Activated T-cell treated with anti-CD3 and anti-CD28 coated beads, Interleukin-2, amount 50 U/mL, for 24 hours (primary cell): ENCODE results near the gene DNAJC10.
"Not testable (repeated sequence)": the region's sequence is repeated elsewhere in the genome, so short reads cannot be mapped to it uniquely, and the experiment has no call there.

Experiments used
- DNase-seq: peaks from one replicate; pipeline ENCODE4 v3.0.0-alpha.2; 2020
- H3K27ac Mint-ChIP-seq: 2 replicates; pipeline ENCODE4 v1.8.0; 2020; ENCODE audit warnings: mild to moderate bottlenecking, mixed read lengths
- H3K27me3 Mint-ChIP-seq: 2 replicates; pipeline ENCODE4 v1.8.0; 2020; ENCODE audit warnings: mixed read lengths
- H3K36me3 Mint-ChIP-seq: 2 replicates; pipeline ENCODE4 v1.8.0; 2020; ENCODE audit warnings: low read depth, mixed read lengths
- H3K4me1 Mint-ChIP-seq: 2 replicates; pipeline ENCODE4 v1.8.0; 2020; ENCODE audit warnings: low read depth, mixed read lengths
- H3K4me3 Mint-ChIP-seq: 2 replicates; pipeline ENCODE4 v1.8.0; 2020; ENCODE audit warnings: mild to moderate bottlenecking, moderate library complexity, mixed read lengths
- H3K9me3 Mint-ChIP-seq: 2 replicates; pipeline ENCODE4 v1.8.0; 2020; ENCODE audit warnings: mixed read lengths

The DNAJC10 gene

GRCh38 chr2:182715121-182715891 lies 751 bp upstream of the DNAJC10 start:
- Mint-ChIP-seq H3K4me3 (no peak overlapping the region), H3K27ac (no peak overlapping the region), H3K36me3 (peaks cover 16% of the 10 kb centered on the region), H3K27me3 (peaks cover 11% of the 10 kb centered on the region), H3K4me1 (peaks cover 4% of the 10 kb centered on the region), H3K9me3 (no peaks in the 10 kb centered on the region)
- DNase-seq = no peak

GRCh38 chr2:182716650-182716979 lies 558 bp downstream of the DNAJC10 start:
- H3K4me1 Mint-ChIP-seq = peaks cover 4% of the 10 kb centered on the region
- peaks cover 3% of the 10 kb centered on the region for H3K27me3 Mint-ChIP-seq
- H3K27ac Mint-ChIP-seq = no peak overlapping the region
- no peak overlapping the region for H3K4me3 Mint-ChIP-seq
- no peaks in the 10 kb centered on the region for H3K9me3 Mint-ChIP-seq
- DNase-seq = no peak
- H3K36me3 Mint-ChIP-seq = peaks cover 24% of the 10 kb centered on the region

- peaks cover 27% of the 10 kb centered on the region for H3K36me3 Mint-ChIP-seq
- no peak overlapping the region for H3K27ac Mint-ChIP-seq
- H3K4me3 Mint-ChIP-seq = no peak overlapping the region
- no peaks in the 10 kb centered on the region for H3K27me3 Mint-ChIP-seq
- H3K4me1 Mint-ChIP-seq = peaks cover 4% of the 10 kb centered on the region
- H3K9me3 Mint-ChIP-seq = no peaks in the 10 kb centered on the region
- no peak for DNase-seq
Measured at GRCh38 chr2:182717416-182717815, 1.4 kb downstream of the DNAJC10 start.

- Mint-ChIP-seq H3K4me1 (peaks cover 4% of the 10 kb centered on the region), H3K4me3 (no peak overlapping the region), H3K27ac (no peak overlapping the region), H3K9me3 (no peaks in the 10 kb centered on the region), H3K36me3 (peaks cover 30% of the 10 kb centered on the region), H3K27me3 (no peaks in the 10 kb centered on the region)
- no peak for DNase-seq
Measured at GRCh38 chr2:182717816-182718215, 1.8 kb downstream of the DNAJC10 start.

GRCh38 chr2:182718459-182718858 lies 2.4 kb downstream of the DNAJC10 start:
- no peak overlapping the region for H3K27ac Mint-ChIP-seq
- DNase-seq = no peak
- H3K36me3 Mint-ChIP-seq = peaks cover 35% of the 10 kb centered on the region
- no peaks in the 10 kb centered on the region for H3K9me3 Mint-ChIP-seq
- H3K4me1 Mint-ChIP-seq = peaks cover 4% of the 10 kb centered on the region
- no peak overlapping the region for H3K4me3 Mint-ChIP-seq
- H3K27me3 Mint-ChIP-seq = no peaks in the 10 kb centered on the region

- H3K27me3 Mint-ChIP-seq, H3K4me1 Mint-ChIP-seq, H3K9me3 Mint-ChIP-seq, H3K27ac Mint-ChIP-seq, DNase-seq, H3K4me3 Mint-ChIP-seq: not testable (repeated sequence)
- H3K36me3 Mint-ChIP-seq = peaks cover 41% of the 10 kb centered on the region
Measured at GRCh38 chr2:182719116-182719515, 3.1 kb downstream of the DNAJC10 start.

- Mint-ChIP-seq H3K27ac (no peak overlapping the region), H3K36me3 (peaks cover 69% of the 10 kb centered on the region), H3K4me3 (no peak overlapping the region), H3K4me1 (no peaks in the 10 kb centered on the region), H3K27me3 (no peaks in the 10 kb centered on the region), H3K9me3 (no peaks in the 10 kb centered on the region)
- DNase-seq = no peak
Measured at GRCh38 chr2:182724656-182725055, 8.6 kb downstream of the DNAJC10 start.

- H3K27me3 Mint-ChIP-seq = no peaks in the 10 kb centered on the region
- no peak overlapping the region for H3K4me3 Mint-ChIP-seq
- no peak overlapping the region for H3K27ac Mint-ChIP-seq
- DNase-seq = no peak
- no peaks in the 10 kb centered on the region for H3K4me1 Mint-ChIP-seq
- H3K36me3 Mint-ChIP-seq = peaks cover 75% of the 10 kb centered on the region
- no peaks in the 10 kb centered on the region for H3K9me3 Mint-ChIP-seq
Measured at GRCh38 chr2:182726473-182726872, 10.4 kb downstream of the DNAJC10 start.

GRCh38 chr2:182728014-182728413 lies 12.0 kb downstream of the DNAJC10 start:
- no peaks in the 10 kb centered on the region for H3K27me3 Mint-ChIP-seq
- H3K4me1 Mint-ChIP-seq = no peaks in the 10 kb centered on the region

GRCh38 chr2:182729710-182730339 lies 13.8 kb downstream of the DNAJC10 start:
- Mint-ChIP-seq H3K9me3 (no peaks in the 10 kb centered on the region), H3K27ac (no peak overlapping the region), H3K4me3 (no peak overlapping the region), H3K36me3 (peaks cover 86% of the 10 kb centered on the region), H3K4me1 (no peaks in the 10 kb centered on the region), H3K27me3 (no peaks in the 10 kb centered on the region)
- DNase-seq = no peak

More at GRCh38 chr2:182728014-182728413, 12.0 kb downstream of the DNAJC10 start:
- DNase-seq = no peak
- Mint-ChIP-seq H3K36me3 (peaks cover 84% of the 10 kb centered on the region), H3K27ac (no peak overlapping the region), H3K4me3 (no peak overlapping the region), H3K9me3 (no peaks in the 10 kb centered on the region)

GRCh38 chr2:182730486-182730885 lies 14.4 kb downstream of the DNAJC10 start:
- H3K9me3 Mint-ChIP-seq = no peaks in the 10 kb centered on the region
- H3K27me3 Mint-ChIP-seq = no peaks in the 10 kb centered on the region
- H3K4me3 Mint-ChIP-seq = no peak overlapping the region
- DNase-seq = no peak
- H3K4me1 Mint-ChIP-seq = no peaks in the 10 kb centered on the region
- no peak overlapping the region for H3K27ac Mint-ChIP-seq
- peaks cover 86% of the 10 kb centered on the region for H3K36me3 Mint-ChIP-seq

GRCh38 chr2:182732736-182733135 lies 16.7 kb downstream of the DNAJC10 start:
- H3K27me3 Mint-ChIP-seq = no peaks in the 10 kb centered on the region
- H3K27ac Mint-ChIP-seq = no peak overlapping the region
- no peak overlapping the region for H3K4me3 Mint-ChIP-seq
- no peaks in the 10 kb centered on the region for H3K9me3 Mint-ChIP-seq
- no peak for DNase-seq
- no peaks in the 10 kb centered on the region for H3K4me1 Mint-ChIP-seq
- H3K36me3 Mint-ChIP-seq = peaks cover 91% of the 10 kb centered on the region

GRCh38 chr2:182733572-182733971 lies 17.5 kb downstream of the DNAJC10 start:
- Mint-ChIP-seq H3K9me3 (no peaks in the 10 kb centered on the region), H3K4me3 (no peak overlapping the region), H3K27me3 (no peaks in the 10 kb centered on the region), H3K27ac (no peak overlapping the region), H3K36me3 (peaks cover 92% of the 10 kb centered on the region), H3K4me1 (no peaks in the 10 kb centered on the region)
- no peak for DNase-seq

- DNase-seq, H3K4me1 Mint-ChIP-seq, H3K27me3 Mint-ChIP-seq, H3K9me3 Mint-ChIP-seq, H3K4me3 Mint-ChIP-seq, H3K27ac Mint-ChIP-seq: not testable (repeated sequence)
- H3K36me3 Mint-ChIP-seq = peaks cover 83% of the 10 kb centered on the region
Measured at GRCh38 chr2:182736856-182737255, 20.8 kb downstream of the DNAJC10 start.

GRCh38 chr2:182740701-182741100 lies 24.6 kb downstream of the DNAJC10 start:
- no peaks in the 10 kb centered on the region for H3K9me3 Mint-ChIP-seq
- no peak overlapping the region for H3K4me3 Mint-ChIP-seq
- H3K4me1 Mint-ChIP-seq = peaks cover 7% of the 10 kb centered on the region
- no peak for DNase-seq
- no peak overlapping the region for H3K27ac Mint-ChIP-seq
- H3K36me3 Mint-ChIP-seq = peaks cover 85% of the 10 kb centered on the region
- H3K27me3 Mint-ChIP-seq = no peaks in the 10 kb centered on the region
